ENCODE data around the gene PRR36. TPM values are rescaled to one million over a fixed set of nuclear protein-coding genes. Genes with fewer than 3 reads are reported as not detected.

Gene PRR36
- total RNA-seq: not detected in 2 replicates

DNA sequence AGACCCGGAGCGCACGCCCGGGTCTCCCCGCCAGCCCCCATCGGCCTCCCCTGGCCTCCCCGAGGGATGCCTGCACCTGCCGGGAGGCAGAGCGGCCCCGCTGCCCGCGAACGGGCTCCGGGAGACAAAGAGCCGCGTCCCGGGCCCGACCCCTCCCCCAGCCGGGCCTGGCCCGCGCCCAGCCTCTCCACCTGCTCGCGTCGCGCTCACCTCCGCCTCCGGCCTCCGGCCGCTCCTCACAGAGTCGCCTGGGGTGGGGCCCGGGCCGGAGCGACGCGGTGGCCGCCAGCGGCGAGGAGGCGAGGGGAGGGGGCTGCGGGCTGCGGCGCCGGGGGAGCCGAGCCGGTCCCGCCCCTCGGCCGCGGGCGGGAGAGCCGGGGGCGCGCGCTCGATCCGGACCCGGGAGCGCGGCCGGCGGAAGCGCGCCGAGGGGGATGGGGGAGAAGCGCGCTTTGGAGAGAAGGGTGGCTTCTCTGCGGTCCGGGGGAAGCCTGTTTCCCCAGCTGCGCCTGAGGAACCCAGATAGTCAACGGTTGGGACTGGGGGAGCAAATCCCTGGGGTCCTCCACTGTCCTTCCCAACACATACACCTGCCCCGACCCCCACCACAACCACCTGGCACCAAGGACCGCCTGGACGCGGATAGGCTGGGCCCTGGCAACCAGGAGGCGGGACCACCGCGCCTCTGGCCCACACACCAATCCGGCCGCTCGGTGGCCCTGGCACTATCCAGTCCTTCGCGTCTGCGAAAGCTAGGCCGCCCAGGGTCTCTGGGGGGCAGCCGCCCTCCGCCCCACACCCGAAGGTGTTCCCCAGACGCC lies at the start of gene PRR36:
Gene PRR36, minus strand, starts transcription at position 315 of the 821 bp plus-strand sequence. CDS start 701 bp downstream, outside the sequence.

DNA sequence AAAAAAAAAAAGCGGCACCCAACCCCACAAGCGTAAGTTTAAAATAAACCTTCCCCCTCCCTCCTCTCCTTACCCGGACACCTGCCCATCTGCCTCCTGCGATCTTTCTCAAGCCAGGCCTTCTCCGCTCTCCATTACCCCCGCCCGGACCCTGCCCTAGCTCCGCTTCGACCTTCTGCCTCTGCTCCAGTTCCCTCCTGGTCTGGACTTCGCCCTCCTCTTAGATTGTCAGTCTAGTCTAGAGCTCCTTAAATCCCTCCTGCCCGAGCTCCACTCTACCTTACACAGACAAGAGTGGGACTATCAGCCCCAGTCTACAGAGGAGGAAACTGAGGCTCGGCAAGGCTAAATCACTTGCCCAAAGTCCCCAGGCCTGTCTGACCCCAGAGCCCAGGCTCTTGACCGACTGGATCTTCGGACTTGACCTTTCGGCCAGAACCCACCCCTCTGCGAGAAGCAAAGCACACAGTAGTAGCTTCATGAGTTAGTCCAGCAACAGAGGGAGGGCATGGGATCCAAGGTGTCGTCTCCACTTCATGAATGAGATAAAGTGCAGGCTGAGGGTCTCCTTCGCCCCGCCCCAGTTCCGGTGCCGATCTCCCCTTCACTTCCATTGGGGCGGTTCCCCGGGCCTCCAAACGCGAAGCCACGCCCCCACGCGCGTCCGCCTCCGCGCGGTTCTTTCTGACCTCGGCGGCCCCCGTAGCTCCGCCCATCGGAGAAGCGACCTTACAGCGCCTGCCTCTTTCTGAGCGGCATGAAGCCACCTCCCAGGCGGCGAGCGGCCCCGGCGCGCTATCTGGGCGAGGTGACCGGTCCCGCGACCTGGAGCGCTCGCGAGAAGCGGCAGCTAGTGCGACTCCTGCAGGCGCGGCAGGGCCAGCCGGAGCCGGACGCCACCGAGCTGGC lies 45.7 kb upstream of the PRR36 start, which contains the start of gene SNAPC2:
Gene SNAPC2, plus strand, starts transcription at position 729 of the 909 bp plus-strand sequence. Its CDS starts 29 bp downstream, at position 758.

DNA sequence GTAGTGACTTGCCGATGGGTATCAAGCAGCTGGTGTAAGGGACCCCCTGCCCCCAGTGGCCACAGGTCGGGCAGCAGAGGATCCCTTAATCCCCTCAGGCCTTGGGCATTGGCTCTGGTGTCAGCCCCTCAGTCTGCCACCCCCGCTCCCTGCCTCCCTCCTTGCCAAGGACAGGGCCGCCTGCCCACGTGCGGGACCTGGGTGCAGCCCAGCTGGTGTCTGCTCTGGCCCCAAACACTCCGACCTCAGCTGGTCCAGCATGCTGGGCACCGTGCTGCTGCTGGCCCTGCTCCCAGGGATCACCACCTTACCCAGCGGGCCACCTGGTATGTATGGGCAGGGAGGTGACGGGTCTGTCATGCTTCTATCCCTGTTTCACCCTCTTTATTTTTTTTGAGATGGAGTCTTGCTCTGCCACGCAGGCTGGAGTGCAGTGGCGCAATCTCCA lies 40.4 kb upstream of the PRR36 start, which contains the start of gene TGFBR3L:
Gene TGFBR3L, plus strand, starts transcription at position 233 of the 448 bp plus-strand sequence.

DNA sequence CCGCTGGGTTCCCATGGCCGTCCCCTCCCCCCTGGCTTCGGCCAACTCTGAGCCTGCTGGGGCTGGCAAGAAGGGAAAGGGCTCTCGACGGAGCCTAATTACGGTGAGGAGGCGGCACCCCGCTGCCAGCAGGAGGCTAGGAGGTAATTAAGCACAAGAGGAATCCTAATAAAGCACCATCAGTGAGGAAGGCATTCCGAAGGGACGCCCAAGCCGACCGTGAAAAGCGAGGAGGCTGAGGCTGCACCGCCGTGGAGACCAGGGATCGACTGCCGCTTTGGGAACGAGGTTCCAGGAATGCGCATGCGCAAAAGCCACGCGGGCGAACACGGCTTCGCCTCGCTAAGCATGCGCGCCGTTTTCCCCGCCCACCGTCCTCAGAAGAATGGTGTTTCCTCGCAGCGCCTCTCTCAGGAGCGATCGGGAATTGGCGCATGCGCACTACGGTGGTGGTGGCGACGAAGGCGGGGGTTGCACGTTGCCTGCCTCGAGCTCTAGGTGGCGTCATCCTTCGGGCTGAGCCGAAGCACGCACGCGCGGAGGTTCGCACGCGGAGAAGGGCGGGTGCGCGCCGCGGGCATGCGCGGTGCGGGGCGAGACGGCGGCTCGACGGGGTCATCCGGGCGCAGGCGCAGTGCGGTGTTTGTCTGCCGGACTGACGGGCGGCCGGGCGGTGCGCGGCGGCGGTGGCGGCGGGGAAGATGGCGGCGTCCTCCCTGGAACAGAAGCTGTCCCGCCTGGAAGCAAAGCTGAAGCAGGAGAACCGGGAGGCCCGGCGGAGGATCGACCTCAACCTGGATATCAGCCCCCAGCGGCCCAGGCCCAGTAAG lies 29.3 kb upstream of the PRR36 start, which contains the start of gene MAP2K7:
Gene MAP2K7, plus strand, starts transcription at position 634 of the 830 bp plus-strand sequence. Its CDS starts 68 bp downstream, at position 702.

DNA sequence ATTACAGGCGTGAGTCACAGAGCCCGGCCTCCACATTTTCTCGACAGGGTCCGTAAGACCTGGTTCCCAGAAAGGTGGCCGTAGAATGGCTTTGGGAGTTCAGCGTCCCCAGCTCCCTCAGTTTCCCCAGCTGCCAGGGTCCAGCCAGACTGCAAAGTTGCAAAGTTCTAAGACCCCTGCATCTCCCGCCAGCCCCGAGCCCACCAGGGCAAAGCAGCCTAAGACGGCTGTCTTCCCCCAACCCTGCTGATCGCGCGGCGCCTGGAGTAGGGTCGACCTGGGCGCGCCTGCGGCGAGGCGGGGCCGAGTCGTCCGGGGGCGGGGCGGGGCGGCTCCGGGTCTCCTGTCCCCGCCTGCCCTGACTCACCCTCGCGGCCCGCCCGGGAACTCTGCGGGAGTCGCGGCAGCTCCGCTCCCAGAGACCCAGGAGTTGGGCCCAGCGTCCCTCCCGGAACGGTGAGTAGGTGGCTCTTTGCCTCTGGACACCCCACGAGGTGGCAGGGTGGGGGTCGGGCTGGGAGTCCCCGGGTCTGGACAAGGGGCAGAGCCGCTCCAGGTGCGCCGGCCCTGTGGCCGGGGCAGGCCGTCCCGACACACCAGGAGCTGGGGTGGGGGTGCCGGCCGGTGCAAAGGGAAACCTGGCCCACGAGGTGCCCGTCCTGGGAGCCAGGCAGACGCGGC lies 14.1 kb upstream of the PRR36 start, which contains the start of gene LRRC8E:
Gene LRRC8E, plus strand, starts transcription at position 366 of the 681 bp plus-strand sequence. CDS start 7,094 bp downstream, outside the sequence.

DNA sequence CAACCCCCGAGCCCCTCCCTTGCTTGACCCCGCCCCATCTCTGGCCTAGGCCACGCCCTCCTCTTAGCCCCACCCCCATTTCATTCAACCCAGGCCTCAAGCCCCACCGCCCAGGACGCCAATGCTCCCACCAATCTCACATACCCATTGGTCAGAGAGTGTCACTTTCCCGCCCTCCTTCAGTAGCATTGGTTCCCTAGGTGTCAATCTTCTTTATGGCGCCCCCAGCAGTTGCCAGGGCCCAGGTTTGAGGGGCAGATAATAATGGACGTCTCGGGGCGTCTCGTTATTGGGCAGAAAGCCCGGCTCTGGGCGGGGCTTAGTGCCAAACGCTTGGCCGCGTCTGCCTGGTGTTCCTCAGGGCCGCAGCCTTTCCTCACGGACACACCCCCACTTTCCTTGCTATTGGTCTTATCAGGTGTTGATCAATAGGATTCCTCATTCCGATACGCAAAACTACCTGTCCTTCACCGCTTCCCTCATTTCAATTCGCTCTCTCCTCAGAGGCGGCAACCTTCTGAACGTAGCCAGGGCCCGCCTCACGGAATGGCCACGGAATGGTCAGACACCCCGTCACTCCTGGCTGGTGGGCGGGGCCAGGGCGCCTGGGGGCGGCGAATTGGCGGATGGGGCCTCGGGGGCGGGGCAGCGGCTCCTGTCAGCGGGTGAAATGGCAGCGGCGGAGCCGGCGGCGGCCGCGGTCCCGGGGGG lies 44.5 kb downstream of the PRR36 start, which contains the start of gene EVI5L:
Gene EVI5L, plus strand, starts transcription at position 658 of the 711 bp plus-strand sequence. CDS start 16,325 bp downstream, outside the sequence.

Other genes with a start within 250 kb of the PRR36 start
- 22.4 and 23.7 TPM in 2 replicates for gene XAB2, start 244.8 kb downstream of the PRR36 start, total RNA-seq
- 7.3 and 41.3 TPM in 2 replicates for gene PET100, start 244.6 kb downstream of the PRR36 start, total RNA-seq
- not detected in 2 replicates for gene PCP2, start 240.7 kb downstream of the PRR36 start, total RNA-seq
- gene STXBP2, start 237.3 kb downstream of the PRR36 start, total RNA-seq: 18.8 and 31.5 TPM in 2 replicates
- gene RETN, start 205.3 kb downstream of the PRR36 start, total RNA-seq: not detected in 2 replicates
- not detected in 2 replicates for gene MCEMP1, start 197.3 kb downstream of the PRR36 start, total RNA-seq
- 77.8 and 89.3 TPM in 2 replicates for gene TRAPPC5, start 193.6 kb downstream of the PRR36 start, total RNA-seq
- gene FCER2, start 172.3 kb downstream of the PRR36 start, total RNA-seq: not detected in 2 replicates
- gene CLEC4G, start 142.3 kb downstream of the PRR36 start, total RNA-seq: not detected in 2 replicates
- gene CD209, start 126.9 kb downstream of the PRR36 start, total RNA-seq: not detected in 2 replicates
- gene CLEC4M, start 111.1 kb downstream of the PRR36 start, total RNA-seq: 0.97 TPM in 1 of 2 replicates, not detected in the other
- 8.8 and 11.0 TPM in 2 replicates for gene EVI5L, start 44.2 kb downstream of the PRR36 start, total RNA-seq
- gene LRRC8E, start 14.1 kb upstream of the PRR36 start, total RNA-seq: 1.1 and 1.3 TPM in 2 replicates
- 8.4 and 11.6 TPM in 2 replicates for gene MAP2K7, start 29.5 kb upstream of the PRR36 start, total RNA-seq
- 2.3 TPM in 1 of 2 replicates, not detected in the other for gene TGFBR3L, start 40.4 kb upstream of the PRR36 start, total RNA-seq
- gene SNAPC2, start 45.9 kb upstream of the PRR36 start, total RNA-seq: 16.3 and 22.7 TPM in 2 replicates
- 4.1 and 12.3 TPM in 2 replicates for gene CTXN1, start 51.7 kb upstream of the PRR36 start, total RNA-seq
- gene TIMM44, start 69.3 kb upstream of the PRR36 start, total RNA-seq: 58.4 and 65.6 TPM in 2 replicates
- 25.7 and 38.0 TPM in 2 replicates for gene ELAVL1, start 131.3 kb upstream of the PRR36 start, total RNA-seq
- gene CCL25, start 178.4 kb upstream of the PRR36 start, total RNA-seq: not detected in 2 replicates

Measured in epithelial cell of umbilical artery (primary cell).